BJ (cell line): ENCODE data around the gene KCMF1. TPM values are rescaled to one million over a fixed set of nuclear protein-coding genes. Genes with fewer than 3 reads are reported as not detected.

Experiments used
- CTCF ChIA-PET: fragments of 350-600 bp; formaldehyde crosslinking; extraction: SDS; loops from one replicate; lab custom pipeline; 2021; ENCODE audit warnings: antibody characterized with exemption, inconsistent platforms; lab: Yijun Ruan, JAX
- POLR2A ChIA-PET: fragments of 300-600 bp; sonication (Branson Sonifier 250); formaldehyde crosslinking; extraction: SDS; loops from one replicate; lab custom pipeline; 2021; ENCODE audit warnings: antibody characterized with exemption; lab: Charles Lee
- DNase-seq: peaks from one replicate; pipeline ENCODE4 v3.0.0-alpha.2; 2011; ENCODE audit warnings: low read depth
- H3K27me3 ChIP-seq: 2 replicates; pipeline ENCODE4 v1.6.0; 2011; ENCODE audit warnings: low read length; ENCODE audit not compliant: control insufficient read depth, insufficient read depth
- H3K36me3 ChIP-seq: 2 replicates; pipeline ENCODE4 v1.5.1; 2011; ENCODE audit warnings: low read length; ENCODE audit not compliant: control insufficient read depth, insufficient read depth
- H3K4me3 ChIP-seq: 2 replicates; pipeline ENCODE4 v1.5.1; 2011; ENCODE audit warnings: low read depth, mild to moderate bottlenecking, control low read depth, low read length
- polyA plus RNA-seq: library from polyadenylated mRNA; depleted of rRNA; stranded (reverse); fragments of >200 nt; gene quantifications from 2 replicates; pipeline ENCODE4 v1.2.3, GENCODE V29; 2011
- TF ChIP-seq, protein P1 (sequence below): IDR thresholded peaks from 2 replicates; pipeline ENCODE4 v1.5.1; 2011; ENCODE audit warnings: low read depth, mild to moderate bottlenecking, control low read depth, inconsistent platforms, low read length, moderate library complexity; ENCODE audit not compliant: insufficient read depth

Gene KCMF1
- polyA plus RNA-seq, 1 experiment: 83.3 TPM

DNA sequence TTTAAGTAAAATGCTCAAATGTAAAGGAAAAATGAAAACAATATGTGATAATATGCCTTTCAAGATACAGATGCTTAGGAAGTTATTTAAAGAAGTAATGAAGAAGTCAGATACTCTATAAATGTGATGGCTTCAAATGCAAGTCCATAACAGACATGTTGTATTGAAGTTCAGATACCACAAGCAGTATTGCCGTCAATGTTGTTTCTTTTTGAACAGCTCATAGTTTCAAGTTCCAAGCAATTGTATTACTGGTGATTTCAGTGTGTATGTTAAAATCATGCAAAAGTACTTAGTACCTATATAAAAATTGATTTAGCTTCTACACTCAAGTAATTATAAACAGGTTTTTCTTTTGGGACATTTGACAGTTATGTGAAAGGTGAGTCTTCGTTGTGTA, 24.9 kb downstream of the KCMF1 start:
- no peaks in the 10 kb centered on the region for H3K36me3 ChIP-seq
- DNase-seq: no peak
- CTCF ChIA-PET: interaction anchor here (1.2 to 4.8 kb wide), 2 partner anchors 22 to 70 kb away, joined by 4 to 17 read pairs; no protein-coding TSS in a partner anchor
- H3K4me3 ChIP-seq: no peak overlapping the region
- H3K27me3 ChIP-seq: no peaks in the 10 kb centered on the region
- POLR2A ChIA-PET: no interaction called here
- TF ChIP-seq, protein P1, sequence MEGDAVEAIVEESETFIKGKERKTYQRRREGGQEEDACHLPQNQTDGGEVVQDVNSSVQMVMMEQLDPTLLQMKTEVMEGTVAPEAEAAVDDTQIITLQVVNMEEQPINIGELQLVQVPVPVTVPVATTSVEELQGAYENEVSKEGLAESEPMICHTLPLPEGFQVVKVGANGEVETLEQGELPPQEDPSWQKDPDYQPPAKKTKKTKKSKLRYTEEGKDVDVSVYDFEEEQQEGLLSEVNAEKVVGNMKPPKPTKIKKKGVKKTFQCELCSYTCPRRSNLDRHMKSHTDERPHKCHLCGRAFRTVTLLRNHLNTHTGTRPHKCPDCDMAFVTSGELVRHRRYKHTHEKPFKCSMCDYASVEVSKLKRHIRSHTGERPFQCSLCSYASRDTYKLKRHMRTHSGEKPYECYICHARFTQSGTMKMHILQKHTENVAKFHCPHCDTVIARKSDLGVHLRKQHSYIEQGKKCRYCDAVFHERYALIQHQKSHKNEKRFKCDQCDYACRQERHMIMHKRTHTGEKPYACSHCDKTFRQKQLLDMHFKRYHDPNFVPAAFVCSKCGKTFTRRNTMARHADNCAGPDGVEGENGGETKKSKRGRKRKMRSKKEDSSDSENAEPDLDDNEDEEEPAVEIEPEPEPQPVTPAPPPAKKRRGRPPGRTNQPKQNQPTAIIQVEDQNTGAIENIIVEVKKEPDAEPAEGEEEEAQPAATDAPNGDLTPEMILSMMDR: no peak

DNA sequence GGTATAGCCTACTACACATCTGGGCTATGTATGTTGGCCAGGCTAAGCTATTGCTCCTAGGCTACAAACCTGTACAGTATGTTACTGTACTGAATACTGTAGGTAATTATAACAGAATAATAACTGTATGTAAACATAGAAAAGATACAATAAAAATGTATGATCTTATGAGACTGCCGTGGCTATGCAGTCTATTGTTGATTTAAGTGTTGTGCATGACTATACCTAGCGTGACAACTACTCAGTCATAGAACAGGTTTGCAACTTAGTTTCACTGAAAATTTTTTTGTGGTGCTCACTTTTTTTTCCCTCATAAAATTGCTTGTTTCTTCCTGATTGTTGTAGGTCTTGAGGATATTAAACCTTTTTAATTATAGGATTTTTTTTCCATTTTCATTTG, 25.9 kb downstream of the KCMF1 start:
- CTCF ChIA-PET: interaction anchor here (1.2 kb wide), 1 partner anchor 21 kb away, joined by 4 read pairs; no protein-coding TSS in a partner anchor
- Histone ChIP-seq H3K27me3 (no peaks in the 10 kb centered on the region), H3K4me3 (no peak overlapping the region), H3K36me3 (no peaks in the 10 kb centered on the region)
- DNase-seq: no peak
- TF ChIP-seq, protein P1: no peak
- POLR2A ChIA-PET: no interaction called here

DNA sequence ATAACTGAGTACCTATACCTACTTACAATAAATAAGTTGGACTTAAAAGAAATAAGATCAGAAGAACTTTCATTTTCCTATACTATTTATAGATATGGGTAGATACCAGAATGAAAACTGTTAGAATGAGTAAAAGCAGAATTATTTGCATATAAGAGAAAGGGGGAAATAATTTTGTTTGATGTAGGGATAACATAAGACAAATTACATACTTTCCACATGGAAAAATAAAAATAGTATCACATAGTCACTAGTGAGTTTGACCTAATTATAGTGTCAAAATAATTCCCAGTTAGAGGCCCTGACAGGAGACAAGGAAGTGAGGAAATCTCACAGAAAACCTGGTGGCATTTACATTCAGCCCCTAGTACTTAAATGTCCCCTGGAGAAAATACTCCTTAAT, 28.6 kb downstream of the KCMF1 start:
- ChIA-PET CTCF (no interaction called here), POLR2A (no interaction called here)
- Histone ChIP-seq H3K27me3 (no peaks in the 10 kb centered on the region), H3K36me3 (no peaks in the 10 kb centered on the region), H3K4me3 (no peak overlapping the region)
- TF ChIP-seq, protein P1: no peak
- DNase-seq: no peak

DNA sequence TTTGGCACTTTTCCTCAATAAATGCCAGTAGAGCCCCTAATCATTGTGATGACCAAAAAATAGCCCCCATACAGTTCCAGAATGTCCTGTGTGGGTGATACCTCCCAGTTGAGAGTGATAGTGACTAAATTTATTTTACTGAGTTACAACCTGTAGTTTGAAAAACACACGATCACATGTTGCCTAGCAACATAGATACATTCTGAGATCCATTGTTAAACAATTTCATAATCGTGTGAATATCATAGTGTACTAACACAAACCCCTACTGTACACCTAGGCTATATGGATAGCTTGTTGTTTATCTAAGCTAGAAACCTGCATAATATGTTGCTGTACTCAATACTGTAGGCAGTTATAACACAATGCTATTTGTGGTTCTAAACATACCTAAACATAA, 30.6 kb downstream of the KCMF1 start:
- ChIA-PET POLR2A (no interaction called here), CTCF (interaction anchor here (0.6 to 1.2 kb wide), 3 partner anchors 10 to 79 kb away, joined by 3 to 4 read pairs (median 3); no protein-coding TSS in a partner anchor)
- no peak overlapping the region for H3K4me3 ChIP-seq
- no peaks in the 10 kb centered on the region for H3K36me3 ChIP-seq
- no peak for DNase-seq
- TF ChIP-seq, protein P1: no peak
- no peaks in the 10 kb centered on the region for H3K27me3 ChIP-seq

DNA sequence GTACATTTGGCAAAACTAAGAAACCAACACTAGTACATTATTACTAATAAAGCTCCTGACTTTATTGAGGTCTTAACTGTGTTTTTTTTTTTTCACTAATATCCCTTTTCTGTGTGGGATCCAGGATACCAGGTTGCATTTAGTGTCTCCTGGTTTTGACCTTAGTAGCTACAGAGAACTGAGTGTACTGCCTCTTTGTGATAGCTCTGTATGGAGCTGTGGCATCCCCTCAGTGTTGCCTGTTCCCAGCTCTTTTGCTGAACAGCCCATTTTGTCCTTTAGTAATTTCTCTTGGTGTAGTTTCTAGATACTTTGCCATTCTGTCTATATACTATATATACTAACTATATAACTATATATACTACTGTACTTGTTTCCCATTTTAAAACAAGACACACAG, 31.6 kb downstream of the KCMF1 start:
- no peak for DNase-seq
- Histone ChIP-seq H3K4me3 (no peak overlapping the region), H3K36me3 (no peaks in the 10 kb centered on the region; the same call in 1 of the 2 replicates), H3K27me3 (no peaks in the 10 kb centered on the region)
- CTCF ChIA-PET: interaction anchor here (0.6 to 1.3 kb wide), 5 partner anchors 9 to 400 kb away, joined by 3 to 6 read pairs (median 3); no protein-coding TSS in a partner anchor
- TF ChIP-seq, protein P1: no peak
- POLR2A ChIA-PET: interaction anchor here (0.6 kb wide), 1 partner anchor 25 kb away, joined by 3 read pairs; no protein-coding TSS in a partner anchor
